B cell (primary cell): ENCODE data around the gene RAD21L1. TPM values are rescaled to one million over a fixed set of nuclear protein-coding genes. Genes with fewer than 3 reads are reported as not detected.
"Not testable (repeated sequence)": the region's sequence is repeated elsewhere in the genome, so short reads cannot be mapped to it uniquely, and the experiment has no call there.

Source experiments
- ATAC-seq: fragments of 200-7000 bp; cut with Tn5 transposase; one replicate; pipeline ENCODE4 v1.10.0; 2021; ENCODE audit warnings: low read depth, mild to moderate bottlenecking, moderate number of reproducible peaks, moderate library complexity
- CTCF ChIA-PET: fragments of 350-600 bp; sonication (Branson Sonifier 250); formaldehyde crosslinking; loops from one replicate; lab custom pipeline; 2021; ENCODE audit warnings: antibody characterized with exemption, inconsistent platforms; lab: Charles Lee
- POLR2A ChIA-PET: fragments of 350-600 bp; sonication (Branson Sonifier 250); formaldehyde crosslinking; loops from one replicate; lab custom pipeline; 2021; ENCODE audit warnings: antibody characterized with exemption; lab: Charles Lee
- DNase-seq: peaks from one replicate; pipeline ENCODE4 v3.0.0; 2013
- H2AFZ ChIP-seq: 2 replicates; pipeline ENCODE4 v1.6.1; 2012; ENCODE audit warnings: mild to moderate bottlenecking, low read depth, low read length; ENCODE audit not compliant: insufficient read depth, poor library complexity, severe bottlenecking
- H3K27ac ChIP-seq, 2 donors: 1 replicate in 1 of 2; 2 replicates in 1 of 2; pipeline ENCODE4 v1.5.1; 2012 to 2013; ENCODE audit warnings: low read length in 2 of 2, mild to moderate bottlenecking in 2 of 2, moderate library complexity in 1 of 2
- H3K27me3 ChIP-seq, 4 experiments: fragments of 200-600 bp in 1 of 4; sonication (generic) in 1 of 4; replicated peaks in 1 of 4; 1 replicate in 2 of 4; 2 replicates in 2 of 4; pipeline versions ENCODE4 v1.6.1 to v1.7.0; 2013 to 2016; ENCODE audit warnings: low read length in 3 of 4, mild to moderate bottlenecking in 2 of 4, mixed read lengths in 1 of 4, moderate library complexity in 1 of 4; ENCODE audit not compliant: insufficient read depth in 4 of 4, control insufficient read depth in 3 of 4; ENCODE audit errors: control extremely low read depth in 1 of 4
- H3K36me3 ChIP-seq, 2 experiments: replicated peaks in 1 of 2; 1 replicate in 1 of 2; 2 replicates in 1 of 2; pipeline versions ENCODE4 v1.6.1 to v1.7.1; 2013; ENCODE audit warnings: low read length in 1 of 2; ENCODE audit not compliant: insufficient read depth in 2 of 2, control insufficient read depth in 1 of 2; ENCODE audit errors: control extremely low read depth in 1 of 2, extremely low read depth in 1 of 2
- H3K4me1 ChIP-seq, 2 donors: fragments of 200-600 bp in 1 of 2; sonication (generic) in 1 of 2; 1 replicate in 1 of 2; 2 replicates in 1 of 2; pipeline versions ENCODE4 v1.5.1 to v1.6.1; 2013 to 2017; ENCODE audit warnings: low read length in 2 of 2; ENCODE audit not compliant: control insufficient read depth in 2 of 2, insufficient read depth in 2 of 2
- H3K4me2 ChIP-seq: replicated peaks from 2 replicates; pipeline ENCODE3; 2012; ENCODE audit warnings: mild to moderate bottlenecking, low read depth, low read length; ENCODE audit not compliant: poor library complexity, severe bottlenecking
- H3K4me3 ChIP-seq, 5 experiments: fragments of 200-600 bp in 1 of 5; sonication (generic) in 1 of 5; 1 replicate in 3 of 5; 2 replicates in 2 of 5; pipeline versions ENCODE4 v1.5.1 to v1.7.0; 2011 to 2016; ENCODE audit warnings: low read length in 4 of 5, mild to moderate bottlenecking in 4 of 5, low read depth in 2 of 5, control low read depth in 1 of 5, moderate library complexity in 1 of 5; ENCODE audit not compliant: insufficient read depth in 1 of 5; ENCODE audit errors: control extremely low read depth in 1 of 5, extremely low read depth in 1 of 5
- H3K79me2 ChIP-seq: fragments of 200-600 bp; sonication (generic); one replicate; pipeline ENCODE4 v1.6.0; 2016; ENCODE audit warnings: low read length; ENCODE audit not compliant: control insufficient read depth, insufficient read depth
- H3K9ac ChIP-seq: fragments of 200-600 bp; sonication (generic); 2 replicates; pipeline ENCODE4 v1.6.1; 2017; ENCODE audit warnings: mild to moderate bottlenecking, low read length, moderate library complexity
- H3K9me3 ChIP-seq, 3 donors: one replicate each; pipeline versions ENCODE4 v1.6.1 to v1.7.1; 2013; ENCODE audit warnings: low read length in 2 of 3; ENCODE audit not compliant: control insufficient read depth in 2 of 3, insufficient read depth in 1 of 3; ENCODE audit errors: control extremely low read depth in 1 of 3
- H4K20me1 ChIP-seq: 2 replicates; pipeline ENCODE4 v1.6.0; 2012; ENCODE audit warnings: mild to moderate bottlenecking, low read length; ENCODE audit not compliant: insufficient read depth, control insufficient read depth, poor library complexity, severe bottlenecking
- H3K27ac Mint-ChIP-seq: one replicate; pipeline ENCODE4 v1.8.0; 2021; ENCODE audit warnings: mixed read lengths
- H3K27me3 Mint-ChIP-seq: one replicate; pipeline ENCODE4 v1.8.0; 2021; ENCODE audit warnings: mixed read lengths
- H3K4me1 Mint-ChIP-seq: one replicate; pipeline ENCODE4 v1.8.0; 2021; ENCODE audit warnings: mixed read lengths
- H3K4me3 Mint-ChIP-seq: one replicate; pipeline ENCODE4 v1.8.0; 2021; ENCODE audit warnings: mixed read lengths
- H3K9me3 Mint-ChIP-seq: one replicate; pipeline ENCODE4 v1.8.0; 2022; ENCODE audit warnings: mixed read lengths; ENCODE audit not compliant: insufficient read depth
- WGBS: methylation state at CpG from one replicate; pipeline ENCODE4 v1.1.5; 2013; ENCODE audit warnings: missing lambda C conversion rate; ENCODE audit not compliant: insufficient coverage; 5-methylcytosine and 5-hydroxymethylcytosine counted together
- intact Hi-C: fragments of 100-400 bp; cut with micrococcal nuclease; formaldehyde crosslinking; loops from one replicate; pipeline ENCODE4 v1.10.0; 2022
- polyA plus RNA-seq: library from polyadenylated mRNA; depleted of rRNA; stranded (reverse); fragments of >200 nt; gene quantifications from 2 replicates; pipeline ENCODE4 v1.2.3, GENCODE V29; 2012
- total RNA-seq, 2 donors: library from RNA; stranded (reverse); fragments of 120-200 nt in 1 of 2; gene quantifications; 1 replicate in 1 of 2; 2 replicates in 1 of 2; pipeline versions ENCODE4 v1.2.3 to v1.2.4, GENCODE V29; 2013 to 2022

Gene RAD21L1
- total and polyA plus RNA-seq, 2 donors (not counting 1 experiment from before 2014, with no cell fraction given): not detected

- POLR2A ChIA-PET, DNase-seq, H3K9ac ChIP-seq, intact Hi-C loops, H3K4me1 Mint-ChIP-seq, H3K4me3 Mint-ChIP-seq, H3K4me3 ChIP-seq, H3K27ac ChIP-seq, H3K4me2 ChIP-seq, H3K36me3 ChIP-seq, H2AFZ ChIP-seq, H3K27ac Mint-ChIP-seq, H3K4me1 ChIP-seq, H3K9me3 ChIP-seq, H3K79me2 ChIP-seq, CTCF ChIA-PET, ATAC-seq, H4K20me1 ChIP-seq, H3K9me3 Mint-ChIP-seq: not testable (repeated sequence)
- peaks cover 0 to 12% (median 8%) of the 10 kb centered on the region in 4 experiments for H3K27me3 ChIP-seq
- 91% methylated on average over 18 of the region's 19 CpGs for WGBS
- H3K27me3 Mint-ChIP-seq: peaks cover 42% of the 10 kb centered on the region
Measured at GRCh38 chr20:1216527-1217427, 9.1 kb upstream of the RAD21L1 start.

GRCh38 chr20:1222750-1223149 is 3.1 kb upstream of the RAD21L1 start:
- H3K9me3 Mint-ChIP-seq, H3K27ac ChIP-seq, H3K79me2 ChIP-seq, H3K9ac ChIP-seq, H3K4me3 Mint-ChIP-seq, H4K20me1 ChIP-seq, H2AFZ ChIP-seq, H3K4me3 ChIP-seq, ATAC-seq, H3K36me3 ChIP-seq, POLR2A ChIA-PET, CTCF ChIA-PET, DNase-seq, H3K4me2 ChIP-seq, H3K27ac Mint-ChIP-seq: not testable (repeated sequence)
- peaks cover 0 to 16% (median 10%) of the 10 kb centered on the region in 4 experiments for H3K27me3 ChIP-seq
- Mint-ChIP-seq H3K27me3 (peaks cover 23% of the 10 kb centered on the region), H3K4me1 (peaks cover 16% of the 10 kb centered on the region)
- peaks cover 0 to 24% (median 0%) of the 10 kb centered on the region in 3 donors for H3K9me3 ChIP-seq
- 100% methylated on average over 1 of the region's 4 CpGs for WGBS
- intact Hi-C loops: loop anchor here (10.0 kb wide), 2 partner anchors 108 to 242 kb away; partner anchors contain the start of genes NSFL1C and PSMF1
- peaks cover 16 to 17% of the 10 kb centered on the region in 2 donors for H3K4me1 ChIP-seq
